Stomach (tissue), 9 donors: Measurements from ENCODE around the gene HIPK3. TPM values are rescaled to one million over a fixed set of nuclear protein-coding genes. Genes with fewer than 3 reads are reported as not detected.

ENCODE experiments used
- DNase-seq, 2 donors: peaks; one replicate each; pipeline versions ENCODE4 v3.0.0 to v3.0.0-alpha.2; 2013 to 2019
- H3K27ac ChIP-seq, 5 donors: fragments of 200-600 bp in 4 of 5; sonication (generic) in 4 of 5; one replicate each; pipeline ENCODE4 v1.5.1; 2013 to 2019; ENCODE audit warnings: mild to moderate bottlenecking in 1 of 5, moderate library complexity in 1 of 5
- H3K27me3 ChIP-seq, 3 donors: fragments of 200-600 bp; sonication (generic); one replicate each; pipeline ENCODE4 v1.5.1; 2017 to 2019; ENCODE audit warnings: mixed run types in 1 of 3
- H3K36me3 ChIP-seq, 4 donors: fragments of 200-600 bp; sonication (generic); 1 replicate in 3 of 4; 2 replicates in 1 of 4; pipeline ENCODE4 v1.5.1; 2016 to 2019
- H3K4me1 ChIP-seq, 4 donors: fragments of 200-600 bp; sonication (generic); one replicate each; pipeline ENCODE4 v1.5.1; 2016 to 2019
- H3K4me3 ChIP-seq, 4 donors: fragments of 200-600 bp; sonication (generic) in 3 of 4; one replicate each; pipeline ENCODE4 v1.5.1; 2016 to 2019; ENCODE audit warnings: mild to moderate bottlenecking in 1 of 4
- H3K9me3 ChIP-seq, 4 donors: fragments of 200-600 bp; sonication (generic); one replicate each; pipeline ENCODE4 v1.5.1; 2016 to 2019
- EP300 ChIP-seq: sonication (generic); formaldehyde crosslinking; IDR thresholded peaks from one replicate; pipeline ENCODE4 v1.6.1; 2017; ENCODE audit warnings: antibody characterized with exemption
- POLR2A ChIP-seq, 4 donors: fragments of 450-650 bp; IDR thresholded peaks; one replicate each; pipeline ENCODE4 v1.6.1; 2016; ENCODE audit warnings: antibody characterized with exemption in 4 of 4, control low read depth in 2 of 4, mild to moderate bottlenecking in 1 of 4, moderate library complexity in 1 of 4
- POLR2AphosphoS5 ChIP-seq, 3 donors: sonication (generic); formaldehyde crosslinking; IDR thresholded peaks; one replicate each; pipeline ENCODE4 v1.6.1; 2016; ENCODE audit warnings: antibody characterized with exemption in 3 of 3
- WGBS, 5 donors: extraction: QIAGEN DNeasy Blood & Tissue Kit in 3 of 5; methylation state at CpG; one replicate each; pipeline versions ENCODE4 v1.1.5 to v1.1.7; 2013 to 2018; 5-methylcytosine and 5-hydroxymethylcytosine counted together
- intact Hi-C: fragments of 100-400 bp; cut with DNase I; formaldehyde crosslinking; loops from one replicate; pipeline ENCODE4 v1.15.1; 2023; ENCODE audit warnings: low total_unique reads
- polyA plus RNA-seq, 3 donors: library from polyadenylated mRNA; stranded (reverse); fragments of 200-250 nt; gene quantifications; one replicate each; pipeline ENCODE4 v1.2.3, GENCODE V29; 2013
- total RNA-seq, 5 donors: library from RNA; depleted of rRNA; stranded (reverse); fragments of >200 nt; gene quantifications; one replicate each; pipeline versions ENCODE4 v1.1.0 to v1.2.3, GENCODE V29; 2014 to 2016
- TF ChIP-seq, protein P1 (sequence below), 7 experiments: fragments of 450-650 bp in 4 of 7; fragments of 200-600 bp in 3 of 7; sonication (generic) in 3 of 7; IDR thresholded peaks; one replicate each; pipeline ENCODE4 v1.5.1; 2016 to 2019; ENCODE audit warnings: antibody characterized with exemption in 7 of 7, control low read depth in 2 of 7, mild to moderate bottlenecking in 1 of 7
- donor health status: healthy with polysubstance abuse.
- donor health status: Bipolar disorder and iron deficiency.
- donor health status: healthy.

HIPK3 gene
- total and polyA plus RNA-seq, 8 donors: 10.6 to 222 (median 67.4) TPM

DNA sequence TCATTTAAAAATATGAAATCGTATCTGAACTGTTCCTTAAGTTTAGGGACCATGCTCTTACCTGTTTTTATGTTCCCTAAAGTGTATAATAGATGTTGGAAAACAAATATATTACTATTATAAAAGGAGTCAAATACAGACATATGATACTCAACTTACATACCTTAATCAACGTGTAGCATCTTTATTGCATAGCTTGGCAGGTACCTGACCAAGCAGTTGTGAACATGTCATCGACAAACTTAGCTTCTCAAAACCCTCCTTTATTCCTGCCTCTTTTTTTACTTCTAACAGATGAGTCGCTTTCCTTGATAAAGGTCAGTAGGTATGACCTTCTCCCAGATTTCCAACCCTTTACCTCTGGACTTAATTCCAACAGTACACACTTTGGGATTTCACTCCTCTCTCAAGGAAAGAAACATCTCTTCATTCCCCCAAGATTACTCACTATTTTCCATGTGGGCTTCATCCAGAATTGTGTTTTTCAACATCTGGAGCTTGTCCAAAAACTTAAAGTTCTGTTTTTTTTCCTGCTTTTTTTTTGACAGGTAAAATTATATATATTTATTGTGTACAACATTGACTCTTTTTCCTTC lies 11.9 kb downstream of the HIPK3 start:
- intact Hi-C loops: no loop called here
- Histone ChIP-seq H3K27me3 (no peaks in the 10 kb centered on the region), H3K4me1 (peaks cover 31 to 95% (median 60%) of the 10 kb centered on the region in 4 donors), H3K27ac (peak overlapping the region in 1 of 5 donors; percentile 18), H3K9me3 (no peaks in the 10 kb centered on the region), H3K4me3 (no peak overlapping the region), H3K36me3 (no peaks in the 10 kb centered on the region)
- TF ChIP-seq POLR2AphosphoS5 (IDR thresholded peaks at IDR 0.05) (no peak), EP300 (no peak), POLR2A (IDR thresholded peaks at IDR 0.05) (no peak)
- 75 to 88% (median 84%) methylated on average over 4 of the region's 4 CpGs for WGBS, 5 donors
- DNase-seq: no peak

DNA sequence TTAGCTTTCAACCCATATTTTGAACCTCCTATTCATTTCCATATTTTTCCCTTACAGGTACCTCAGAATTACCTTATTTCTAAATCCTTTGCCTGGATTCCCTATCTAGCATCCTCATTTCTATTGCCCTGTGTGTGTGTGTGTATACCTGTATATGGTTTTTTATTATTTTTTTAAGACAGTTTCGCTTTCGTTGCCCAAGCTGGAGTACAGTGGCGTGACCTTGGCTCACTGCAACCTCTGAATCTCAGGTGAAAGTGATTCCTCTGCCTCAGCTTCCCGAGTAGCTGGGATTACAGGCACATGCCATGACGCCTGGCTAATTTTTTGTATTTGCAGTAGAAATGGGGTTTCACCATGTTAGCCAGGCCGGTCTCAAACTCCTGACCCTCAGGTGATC lies 12.6 kb downstream of the HIPK3 start:
- WGBS, 5 donors: 76 to 88% (median 82%) methylated on average over 6 of the region's 6 CpGs
- Histone ChIP-seq H3K4me3 (no peak overlapping the region), H3K4me1 (peaks cover 30 to 95% (median 58%) of the 10 kb centered on the region in 4 donors), H3K27me3 (no peaks in the 10 kb centered on the region), H3K9me3 (no peaks in the 10 kb centered on the region), H3K36me3 (no peaks in the 10 kb centered on the region), H3K27ac (peak overlapping the region in 1 of 5 donors; percentile 18)
- DNase-seq: no peak
- TF ChIP-seq POLR2A (IDR thresholded peaks at IDR 0.05) (no peak), POLR2AphosphoS5 (IDR thresholded peaks at IDR 0.05) (no peak), EP300 (no peak)
- TF ChIP-seq, protein P1, sequence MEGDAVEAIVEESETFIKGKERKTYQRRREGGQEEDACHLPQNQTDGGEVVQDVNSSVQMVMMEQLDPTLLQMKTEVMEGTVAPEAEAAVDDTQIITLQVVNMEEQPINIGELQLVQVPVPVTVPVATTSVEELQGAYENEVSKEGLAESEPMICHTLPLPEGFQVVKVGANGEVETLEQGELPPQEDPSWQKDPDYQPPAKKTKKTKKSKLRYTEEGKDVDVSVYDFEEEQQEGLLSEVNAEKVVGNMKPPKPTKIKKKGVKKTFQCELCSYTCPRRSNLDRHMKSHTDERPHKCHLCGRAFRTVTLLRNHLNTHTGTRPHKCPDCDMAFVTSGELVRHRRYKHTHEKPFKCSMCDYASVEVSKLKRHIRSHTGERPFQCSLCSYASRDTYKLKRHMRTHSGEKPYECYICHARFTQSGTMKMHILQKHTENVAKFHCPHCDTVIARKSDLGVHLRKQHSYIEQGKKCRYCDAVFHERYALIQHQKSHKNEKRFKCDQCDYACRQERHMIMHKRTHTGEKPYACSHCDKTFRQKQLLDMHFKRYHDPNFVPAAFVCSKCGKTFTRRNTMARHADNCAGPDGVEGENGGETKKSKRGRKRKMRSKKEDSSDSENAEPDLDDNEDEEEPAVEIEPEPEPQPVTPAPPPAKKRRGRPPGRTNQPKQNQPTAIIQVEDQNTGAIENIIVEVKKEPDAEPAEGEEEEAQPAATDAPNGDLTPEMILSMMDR (IDR thresholded peaks at IDR 0.05): no peak
- intact Hi-C loops: no loop called here

DNA sequence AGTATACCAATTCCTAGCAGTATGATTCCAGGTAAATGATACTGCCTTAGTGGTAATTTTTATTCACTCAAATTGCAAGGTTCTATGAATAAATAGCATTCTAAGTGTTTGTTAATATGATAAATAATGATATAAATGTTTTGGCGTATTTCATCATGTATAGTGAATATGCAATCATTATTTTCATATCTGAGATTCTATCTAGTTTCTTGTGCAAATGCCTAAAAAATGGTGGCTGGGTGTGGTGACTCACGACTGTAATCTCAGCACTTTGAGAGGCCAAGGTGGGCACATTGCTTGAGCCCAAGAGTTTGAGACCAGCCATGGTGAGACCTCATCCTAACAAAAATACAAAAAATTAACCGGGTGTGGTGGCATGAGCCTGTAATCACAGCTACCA lies 13.9 kb downstream of the HIPK3 start:
- DNase-seq: no peak
- H3K36me3 ChIP-seq: no peaks in the 10 kb centered on the region
- H3K9me3 ChIP-seq: no peaks in the 10 kb centered on the region
- no peak overlapping the region for H3K4me3 ChIP-seq
- 83 to 92% (median 87%) methylated on average over 3 of the region's 3 CpGs for WGBS, 5 donors
- H3K4me1 ChIP-seq: peaks cover 35 to 97% (median 62%) of the 10 kb centered on the region in 4 donors
- H3K27ac ChIP-seq: no peak overlapping the region
- intact Hi-C loops: no loop called here
- H3K27me3 ChIP-seq: no peaks in the 10 kb centered on the region
- TF ChIP-seq, protein P1 (IDR thresholded peaks at IDR 0.05): no peak
- TF ChIP-seq POLR2AphosphoS5 (IDR thresholded peaks at IDR 0.05) (no peak), POLR2A (IDR thresholded peaks at IDR 0.05) (no peak), EP300 (no peak)

DNA sequence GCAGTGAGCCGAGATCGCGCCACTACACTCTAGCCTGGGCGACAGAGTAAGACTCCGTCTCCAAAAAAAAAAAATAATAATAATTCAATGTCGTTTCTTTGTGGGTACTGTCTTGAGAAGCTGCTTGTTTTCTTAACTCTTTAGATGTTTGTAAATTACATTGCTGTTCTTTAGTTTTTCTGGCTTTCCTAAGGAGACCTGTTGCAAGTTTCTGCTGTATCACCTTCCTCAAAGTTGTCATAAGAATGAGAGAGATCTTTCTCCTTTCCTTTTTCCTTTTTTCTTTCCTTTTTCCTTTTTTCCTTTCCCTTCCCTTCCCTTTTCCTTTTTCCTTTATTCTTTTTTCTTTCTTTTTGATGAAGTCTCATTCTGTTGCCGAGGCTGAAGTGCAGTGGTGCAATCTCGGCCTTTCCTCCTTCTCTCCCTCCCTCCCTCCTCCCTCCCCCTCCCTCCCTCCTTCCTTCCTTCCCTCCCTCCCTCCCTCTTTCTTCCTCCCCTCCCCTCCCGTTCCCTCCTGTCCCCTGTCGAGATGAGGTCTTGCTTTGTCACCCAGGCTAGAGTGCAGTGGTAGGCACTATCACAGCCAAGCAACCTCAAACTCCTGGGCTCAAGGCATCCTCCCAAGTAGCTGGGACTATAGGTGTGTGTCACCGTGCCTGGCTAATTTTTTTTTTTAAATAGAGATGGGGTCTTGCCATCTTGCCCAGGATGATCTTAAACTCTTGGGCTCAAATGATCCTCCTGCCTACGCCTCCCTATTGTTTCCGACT lies 15.3 kb downstream of the HIPK3 start:
- H3K4me1 ChIP-seq: peaks cover 23 to 97% (median 56%) of the 10 kb centered on the region in 4 donors
- no peaks in the 10 kb centered on the region for H3K27me3 ChIP-seq
- DNase-seq: no peak
- H3K9me3 ChIP-seq: no peaks in the 10 kb centered on the region
- 85 to 90% (median 88%) methylated on average over 11 to 13 of the region's 13 CpGs for WGBS, 5 donors
- no peaks in the 10 kb centered on the region for H3K36me3 ChIP-seq
- no peak for TF ChIP-seq POLR2AphosphoS5 (IDR thresholded peaks at IDR 0.05)
- no peak for TF ChIP-seq POLR2A (IDR thresholded peaks at IDR 0.05)
- no peak for TF ChIP-seq EP300
- TF ChIP-seq, protein P1 (IDR thresholded peaks at IDR 0.05): no peak
- no peak overlapping the region for H3K4me3 ChIP-seq
- intact Hi-C loops: no loop called here
- peak overlapping the region in 1 of 5 donors; percentile 30 for H3K27ac ChIP-seq
